Measurements from ENCODE around the gene ANO3.

DNA sequence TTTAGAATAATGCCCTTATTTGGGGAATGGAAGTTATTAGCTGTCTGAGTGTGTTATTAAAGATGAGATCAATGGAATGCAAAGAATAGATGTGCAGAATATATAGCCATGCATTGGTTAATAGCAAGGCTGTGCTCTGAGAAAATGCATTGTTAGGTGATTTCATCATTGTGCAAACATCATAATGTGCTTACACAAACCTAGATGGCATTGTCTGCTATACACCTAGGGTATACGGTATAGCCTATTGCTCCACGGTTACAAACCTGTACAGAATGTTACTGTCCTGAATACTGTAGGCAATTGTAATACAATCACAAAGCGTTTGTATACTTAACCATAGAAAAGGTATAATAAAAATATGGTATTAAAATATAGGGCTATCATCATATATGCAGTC lies 364.4 kb downstream of the ANO3 start:
- no peak for TF ChIP-seq SP1 (IDR thresholded peaks at IDR 0.05)
- TF ChIP-seq, protein P1, sequence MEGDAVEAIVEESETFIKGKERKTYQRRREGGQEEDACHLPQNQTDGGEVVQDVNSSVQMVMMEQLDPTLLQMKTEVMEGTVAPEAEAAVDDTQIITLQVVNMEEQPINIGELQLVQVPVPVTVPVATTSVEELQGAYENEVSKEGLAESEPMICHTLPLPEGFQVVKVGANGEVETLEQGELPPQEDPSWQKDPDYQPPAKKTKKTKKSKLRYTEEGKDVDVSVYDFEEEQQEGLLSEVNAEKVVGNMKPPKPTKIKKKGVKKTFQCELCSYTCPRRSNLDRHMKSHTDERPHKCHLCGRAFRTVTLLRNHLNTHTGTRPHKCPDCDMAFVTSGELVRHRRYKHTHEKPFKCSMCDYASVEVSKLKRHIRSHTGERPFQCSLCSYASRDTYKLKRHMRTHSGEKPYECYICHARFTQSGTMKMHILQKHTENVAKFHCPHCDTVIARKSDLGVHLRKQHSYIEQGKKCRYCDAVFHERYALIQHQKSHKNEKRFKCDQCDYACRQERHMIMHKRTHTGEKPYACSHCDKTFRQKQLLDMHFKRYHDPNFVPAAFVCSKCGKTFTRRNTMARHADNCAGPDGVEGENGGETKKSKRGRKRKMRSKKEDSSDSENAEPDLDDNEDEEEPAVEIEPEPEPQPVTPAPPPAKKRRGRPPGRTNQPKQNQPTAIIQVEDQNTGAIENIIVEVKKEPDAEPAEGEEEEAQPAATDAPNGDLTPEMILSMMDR (IDR thresholded peaks at IDR 0.05; ENCODE audit: low read depth, low read length, missing input control): no peak
- TF ChIP-seq, protein P2, sequence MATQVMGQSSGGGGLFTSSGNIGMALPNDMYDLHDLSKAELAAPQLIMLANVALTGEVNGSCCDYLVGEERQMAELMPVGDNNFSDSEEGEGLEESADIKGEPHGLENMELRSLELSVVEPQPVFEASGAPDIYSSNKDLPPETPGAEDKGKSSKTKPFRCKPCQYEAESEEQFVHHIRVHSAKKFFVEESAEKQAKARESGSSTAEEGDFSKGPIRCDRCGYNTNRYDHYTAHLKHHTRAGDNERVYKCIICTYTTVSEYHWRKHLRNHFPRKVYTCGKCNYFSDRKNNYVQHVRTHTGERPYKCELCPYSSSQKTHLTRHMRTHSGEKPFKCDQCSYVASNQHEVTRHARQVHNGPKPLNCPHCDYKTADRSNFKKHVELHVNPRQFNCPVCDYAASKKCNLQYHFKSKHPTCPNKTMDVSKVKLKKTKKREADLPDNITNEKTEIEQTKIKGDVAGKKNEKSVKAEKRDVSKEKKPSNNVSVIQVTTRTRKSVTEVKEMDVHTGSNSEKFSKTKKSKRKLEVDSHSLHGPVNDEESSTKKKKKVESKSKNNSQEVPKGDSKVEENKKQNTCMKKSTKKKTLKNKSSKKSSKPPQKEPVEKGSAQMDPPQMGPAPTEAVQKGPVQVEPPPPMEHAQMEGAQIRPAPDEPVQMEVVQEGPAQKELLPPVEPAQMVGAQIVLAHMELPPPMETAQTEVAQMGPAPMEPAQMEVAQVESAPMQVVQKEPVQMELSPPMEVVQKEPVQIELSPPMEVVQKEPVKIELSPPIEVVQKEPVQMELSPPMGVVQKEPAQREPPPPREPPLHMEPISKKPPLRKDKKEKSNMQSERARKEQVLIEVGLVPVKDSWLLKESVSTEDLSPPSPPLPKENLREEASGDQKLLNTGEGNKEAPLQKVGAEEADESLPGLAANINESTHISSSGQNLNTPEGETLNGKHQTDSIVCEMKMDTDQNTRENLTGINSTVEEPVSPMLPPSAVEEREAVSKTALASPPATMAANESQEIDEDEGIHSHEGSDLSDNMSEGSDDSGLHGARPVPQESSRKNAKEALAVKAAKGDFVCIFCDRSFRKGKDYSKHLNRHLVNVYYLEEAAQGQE (IDR thresholded peaks at IDR 0.05): no peak
- no peak for TF ChIP-seq HNF4G (IDR thresholded peaks at IDR 0.05)
- TF ChIP-seq FOXA1 (IDR thresholded peaks at IDR 0.05): no peak
- TF ChIP-seq JUND (IDR thresholded peaks at IDR 0.05): no peak
- no peak for TF ChIP-seq RAD21 (IDR thresholded peaks at IDR 0.05)
- TF ChIP-seq GABPA (IDR thresholded peaks at IDR 0.05 in 1 of 2, conservative IDR thresholded peaks at IDR 0.05 in 1 of 2): no peak
- TF ChIP-seq, protein P3, sequence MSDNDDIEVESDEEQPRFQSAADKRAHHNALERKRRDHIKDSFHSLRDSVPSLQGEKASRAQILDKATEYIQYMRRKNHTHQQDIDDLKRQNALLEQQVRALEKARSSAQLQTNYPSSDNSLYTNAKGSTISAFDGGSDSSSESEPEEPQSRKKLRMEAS (IDR thresholded peaks at IDR 0.05): no peak
- no peak for TF ChIP-seq YY1 (IDR thresholded peaks at IDR 0.05)
